Raji (cell line): ENCODE measurements around the gene SNRNP27.

Source experiments
- POLR2A ChIP-seq: IDR thresholded peaks from 2 replicates; pipeline ENCODE4 v1.6.1; 2011; ENCODE audit warnings: low read depth, low read length, control low read depth; ENCODE audit not compliant: insufficient read depth

SNRNP27 gene

DNA sequence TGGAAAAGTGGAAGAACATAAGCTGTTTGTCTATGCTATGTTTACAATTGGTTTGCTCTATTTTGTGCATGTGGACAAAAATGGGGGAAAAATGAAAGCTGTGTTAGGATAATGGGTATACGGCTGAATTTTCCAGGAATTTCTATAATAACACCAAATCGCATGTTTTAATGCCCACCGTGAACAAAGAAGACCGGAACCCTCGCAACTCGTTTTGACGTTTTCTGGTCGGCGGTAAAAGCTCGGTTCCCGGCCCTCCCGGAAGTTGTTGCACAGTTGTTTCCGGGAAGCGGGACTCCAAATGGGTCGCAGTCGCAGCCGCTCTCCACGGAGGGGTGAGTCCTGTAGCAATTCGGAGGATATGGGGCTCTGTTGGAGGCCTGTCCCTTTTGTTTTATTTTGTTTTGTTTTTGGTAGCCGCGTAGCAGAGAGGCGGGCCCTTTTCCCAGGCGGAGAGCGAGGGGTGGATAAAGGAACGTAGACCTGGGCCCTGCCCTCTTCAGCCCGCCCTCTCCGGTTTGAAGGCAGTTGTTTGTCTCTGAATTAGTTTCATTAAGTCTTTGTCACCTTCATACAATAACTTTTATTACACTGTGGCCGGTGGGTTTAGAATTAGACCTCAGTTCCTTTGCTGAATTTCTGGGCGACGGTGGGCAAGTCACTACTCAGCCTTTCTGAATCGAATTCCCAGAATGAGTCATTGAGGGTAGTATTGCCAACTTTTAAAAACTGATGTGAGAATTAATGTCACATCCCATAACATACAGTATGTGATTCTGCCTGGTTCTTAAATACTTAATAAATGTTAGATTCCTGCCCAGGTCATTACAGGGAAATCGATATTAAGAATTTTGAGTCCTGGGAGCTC is at the start of gene SNRNP27:
Gene SNRNP27 (plus strand): TSS at position 273 of the 868 bp plus-strand sequence. CDS start 29 bp downstream, at position 302.
- TF ChIP-seq POLR2A: peak; percentile 79

- no peak for TF ChIP-seq POLR2A
These were observed 49.8 kb upstream of the SNRNP27 start for GRCh38 chr2:69843993-69844392.

GRCh38 chr2:69844560-69844959 is 49.2 kb upstream of the SNRNP27 start:
- TF ChIP-seq POLR2A: no peak

GRCh38 chr2:69846182-69847067 is 47.3 kb upstream of the SNRNP27 start:
- TF ChIP-seq POLR2A: no peak

DNA sequence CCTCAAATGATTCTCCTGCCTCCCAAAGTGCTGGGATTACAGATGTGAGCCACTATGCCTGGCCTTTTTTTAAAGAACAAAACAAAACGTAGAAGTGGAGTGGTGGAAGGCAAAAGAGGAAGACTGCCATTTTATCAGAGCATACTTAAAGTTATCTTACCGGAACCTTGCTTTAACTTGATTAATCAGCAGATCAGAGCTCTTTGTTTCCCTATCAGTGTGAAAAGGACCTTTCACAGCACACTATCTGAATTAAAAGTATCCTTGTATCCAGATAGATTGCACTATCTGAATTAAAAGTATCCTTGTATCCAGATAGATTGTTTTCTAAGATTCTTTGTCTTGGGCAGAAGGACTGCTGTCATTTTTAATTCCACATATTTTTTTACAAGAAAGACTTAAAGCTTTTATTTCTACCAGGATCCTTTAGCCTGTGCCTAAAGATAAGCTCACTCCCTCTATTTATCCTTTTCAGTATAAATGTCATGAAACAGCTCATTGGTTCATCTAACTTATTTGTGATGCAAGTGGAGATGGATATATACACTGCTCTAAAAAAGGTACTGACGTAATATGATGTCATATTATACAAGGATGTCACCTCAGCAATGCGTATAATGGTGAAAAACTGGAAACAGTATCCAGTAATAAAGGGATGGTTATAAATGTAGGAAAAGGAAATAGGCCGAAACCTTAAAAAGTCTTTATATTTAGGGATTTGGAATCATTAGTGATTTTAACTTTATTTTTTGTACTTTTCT is 46.5 kb upstream of the SNRNP27 start:
- no peak for TF ChIP-seq POLR2A

GRCh38 chr2:69848186-69848790 is 45.5 kb upstream of the SNRNP27 start:
- TF ChIP-seq POLR2A: no peak

DNA sequence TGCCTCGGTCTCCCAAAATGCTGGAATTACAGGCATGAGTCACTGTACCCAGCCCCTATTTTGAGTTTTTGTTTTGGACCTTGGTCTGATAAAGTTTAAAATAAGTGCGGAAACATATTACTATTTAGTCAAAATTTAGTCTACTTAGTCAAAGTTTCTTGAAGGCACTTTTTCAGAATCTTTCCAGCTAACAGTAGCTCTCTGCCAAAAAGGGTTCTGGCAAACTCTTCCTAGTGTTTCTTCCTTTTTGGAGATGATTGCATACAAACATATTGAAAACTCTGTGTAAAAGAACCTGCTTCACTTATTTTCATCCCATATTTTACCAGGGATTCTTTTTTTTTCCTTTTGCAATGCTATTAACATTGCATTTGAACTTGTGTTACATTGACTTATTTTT is 35.5 kb upstream of the SNRNP27 start:
- TF ChIP-seq POLR2A: no peak

DNA sequence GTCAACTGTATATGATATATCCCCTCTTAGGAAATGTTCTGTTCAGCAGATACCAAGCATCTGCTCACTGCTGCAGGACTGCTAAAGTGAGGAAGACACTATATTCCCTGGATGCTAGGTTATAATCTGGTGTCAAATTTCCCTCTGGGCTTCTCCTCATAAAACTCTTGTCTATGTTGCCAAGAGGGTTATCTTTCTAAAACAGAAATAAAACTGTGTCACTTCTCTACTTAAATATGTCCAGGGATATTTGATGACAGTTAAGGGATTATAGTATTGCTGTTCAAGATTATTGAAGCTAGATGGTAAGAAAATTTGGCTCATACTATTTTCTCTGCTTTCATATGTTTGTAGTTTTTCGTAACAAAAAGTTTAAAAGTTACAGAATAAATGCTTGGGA is 30.5 kb upstream of the SNRNP27 start:
- TF ChIP-seq POLR2A: no peak

DNA sequence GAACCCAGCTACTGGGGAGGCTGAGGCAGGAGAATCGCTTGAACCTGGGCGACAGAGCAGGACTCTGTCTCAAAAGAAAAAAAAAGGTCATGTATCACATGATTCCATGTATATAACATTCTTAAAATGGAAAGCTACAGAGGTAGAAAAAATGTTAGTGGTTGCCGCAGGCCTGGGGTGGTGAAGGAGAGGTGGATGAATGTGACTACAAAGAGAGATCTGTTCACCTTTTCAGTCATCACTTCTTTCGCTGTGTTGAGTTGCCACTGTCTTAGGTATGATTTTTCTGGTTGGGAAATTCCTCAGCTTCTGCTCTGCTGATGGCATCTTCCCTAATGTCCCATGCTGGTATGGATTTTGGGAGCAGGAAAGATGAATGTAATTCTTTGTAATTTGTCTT is 5.3 kb upstream of the SNRNP27 start:
- TF ChIP-seq POLR2A: no peak

DNA sequence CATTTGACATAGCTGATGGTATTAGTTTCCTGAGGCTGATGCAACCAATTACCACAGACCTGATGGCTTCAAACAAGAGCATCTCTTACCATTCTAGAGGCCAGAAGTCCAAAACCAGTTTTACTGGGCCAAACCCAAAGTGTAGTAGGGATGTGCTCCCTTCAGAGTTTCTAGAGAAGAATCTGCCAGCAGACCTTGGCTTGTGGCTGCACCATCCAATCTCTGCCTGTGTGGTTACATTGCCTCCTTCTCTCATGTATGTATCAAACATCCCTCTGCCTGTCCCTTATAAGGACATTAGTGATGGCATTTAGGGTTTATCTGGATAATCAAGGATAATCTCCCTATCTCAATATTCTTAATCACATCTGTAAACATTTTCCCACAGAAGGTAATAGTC is 4.5 kb upstream of the SNRNP27 start:
- no peak for TF ChIP-seq POLR2A

GRCh38 chr2:69890881-69891280 is 2.9 kb upstream of the SNRNP27 start:
- TF ChIP-seq POLR2A: no peak

DNA sequence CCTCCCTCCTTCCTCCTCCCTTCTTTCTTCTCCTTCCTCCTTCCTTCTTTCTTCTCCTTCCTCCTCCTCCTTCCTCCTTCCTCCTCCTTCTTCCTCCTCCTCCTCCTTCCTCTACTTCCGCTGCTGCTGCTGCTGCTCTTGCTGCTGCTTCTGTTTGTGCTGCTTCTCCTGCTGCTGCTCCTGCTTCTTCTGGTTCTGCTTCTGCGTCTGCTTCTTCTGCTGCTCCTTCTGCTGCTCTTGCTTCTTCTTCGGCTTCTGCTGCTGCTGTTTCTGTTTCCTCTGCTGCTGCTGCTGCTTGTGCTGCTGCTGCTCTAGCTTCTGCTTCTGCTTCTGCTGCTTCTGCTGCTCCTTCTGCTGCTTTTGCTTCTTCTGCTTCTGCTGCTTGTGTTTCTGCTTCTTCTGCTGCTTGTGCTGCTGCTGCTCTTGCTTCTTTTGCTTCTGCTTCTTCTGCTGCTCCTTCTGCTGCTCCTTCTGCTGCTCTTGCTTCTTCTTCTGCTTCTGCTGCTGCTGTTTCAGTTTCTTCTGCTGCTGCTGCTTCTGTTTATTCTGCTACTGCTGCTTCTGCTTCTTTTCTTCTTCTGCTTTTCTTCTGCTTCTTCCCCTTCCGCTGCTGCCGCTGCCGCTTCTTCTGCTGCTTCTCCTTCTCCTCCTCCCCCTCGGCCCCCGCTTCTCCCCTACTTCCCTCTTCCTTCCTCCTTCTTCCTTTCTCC is 8.6 kb downstream of the SNRNP27 start:
- TF ChIP-seq POLR2A: 0 out of 2 replicates have a peak, but pooled peaks have one; percentile 33

DNA sequence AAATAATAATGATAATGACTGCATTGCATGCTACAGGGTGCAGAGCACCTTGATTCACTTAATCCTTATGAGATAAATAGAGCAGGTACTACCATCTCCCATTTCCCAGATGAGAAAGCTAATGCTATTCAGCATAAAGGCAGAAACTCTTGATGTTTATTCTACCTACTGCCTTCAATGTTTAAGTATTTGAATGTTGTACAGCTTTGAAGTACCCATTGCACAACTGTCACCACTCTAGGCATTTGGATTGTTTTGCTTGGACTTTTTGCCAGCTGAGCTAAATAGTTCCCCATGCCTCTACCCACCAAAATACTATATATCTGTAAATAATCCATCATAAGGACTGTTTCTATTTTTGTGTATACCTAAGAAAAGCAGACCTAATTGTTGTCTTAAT is 13.5 kb downstream of the SNRNP27 start:
- TF ChIP-seq POLR2A: no peak

GRCh38 chr2:69911985-69912563 is 18.3 kb downstream of the SNRNP27 start:
- no peak for TF ChIP-seq POLR2A
